ENCODE results near the gene MYRFL. TPM values are rescaled to one million over a fixed set of nuclear protein-coding genes. Genes with fewer than 3 reads are reported as not detected.

Gene MYRFL
- total RNA-seq, 1 donor from 2014 or later = 0.13 TPM

DNA sequence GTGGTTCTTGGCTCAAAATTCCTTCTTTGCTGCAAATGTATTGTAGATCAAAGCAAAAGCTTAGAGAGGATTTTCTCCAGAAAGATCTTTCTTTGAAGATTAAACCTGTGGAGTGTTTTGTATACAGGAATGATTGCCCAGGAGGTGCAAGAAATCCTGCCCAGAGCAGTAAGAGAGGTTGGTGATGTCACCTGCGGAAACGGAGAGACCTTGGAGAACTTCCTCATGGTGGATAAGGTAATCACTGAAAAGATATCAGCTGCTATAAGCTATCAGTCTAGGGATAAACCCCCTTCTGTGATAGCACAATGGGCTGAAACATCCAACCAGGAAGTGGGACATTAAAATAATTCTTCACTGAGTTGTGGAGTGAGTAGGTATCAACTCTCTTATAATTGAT is 85.7 kb downstream of the MYRFL start:
- H3K36me3 Mint-ChIP-seq (ENCODE audit: unreplicated experiment) = no peaks in the 10 kb centered on the region
- no peak overlapping the region for H3K27ac Mint-ChIP-seq (ENCODE audit: unreplicated experiment)
- TF ChIP-seq, protein P1, sequence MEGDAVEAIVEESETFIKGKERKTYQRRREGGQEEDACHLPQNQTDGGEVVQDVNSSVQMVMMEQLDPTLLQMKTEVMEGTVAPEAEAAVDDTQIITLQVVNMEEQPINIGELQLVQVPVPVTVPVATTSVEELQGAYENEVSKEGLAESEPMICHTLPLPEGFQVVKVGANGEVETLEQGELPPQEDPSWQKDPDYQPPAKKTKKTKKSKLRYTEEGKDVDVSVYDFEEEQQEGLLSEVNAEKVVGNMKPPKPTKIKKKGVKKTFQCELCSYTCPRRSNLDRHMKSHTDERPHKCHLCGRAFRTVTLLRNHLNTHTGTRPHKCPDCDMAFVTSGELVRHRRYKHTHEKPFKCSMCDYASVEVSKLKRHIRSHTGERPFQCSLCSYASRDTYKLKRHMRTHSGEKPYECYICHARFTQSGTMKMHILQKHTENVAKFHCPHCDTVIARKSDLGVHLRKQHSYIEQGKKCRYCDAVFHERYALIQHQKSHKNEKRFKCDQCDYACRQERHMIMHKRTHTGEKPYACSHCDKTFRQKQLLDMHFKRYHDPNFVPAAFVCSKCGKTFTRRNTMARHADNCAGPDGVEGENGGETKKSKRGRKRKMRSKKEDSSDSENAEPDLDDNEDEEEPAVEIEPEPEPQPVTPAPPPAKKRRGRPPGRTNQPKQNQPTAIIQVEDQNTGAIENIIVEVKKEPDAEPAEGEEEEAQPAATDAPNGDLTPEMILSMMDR (IDR thresholded peaks at IDR 0.05) = no peak

DNA sequence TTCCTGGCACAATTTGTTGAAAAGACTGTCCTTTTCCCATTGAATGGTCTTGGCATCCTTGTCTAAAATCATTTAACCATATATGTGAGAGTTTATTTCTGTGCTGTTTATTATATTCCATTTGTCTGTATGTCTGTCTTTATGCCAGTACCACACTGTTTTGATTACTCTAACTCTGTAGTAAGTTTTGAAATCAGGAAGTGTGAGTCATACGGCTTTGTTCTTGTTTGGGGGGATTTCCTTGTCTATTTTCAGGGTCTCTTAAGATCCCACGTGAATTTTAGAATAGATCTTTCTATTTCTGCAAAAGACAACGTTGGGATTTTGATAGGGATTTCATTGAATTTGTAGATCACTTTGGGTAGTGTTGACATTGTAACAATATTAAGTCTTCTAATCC is 88.5 kb downstream of the MYRFL start:
- Mint-ChIP-seq H3K9me3 (ENCODE audit: unreplicated experiment) (peaks cover 12% of the 10 kb centered on the region), H3K36me3 (ENCODE audit: unreplicated experiment) (no peaks in the 10 kb centered on the region), H3K27ac (ENCODE audit: unreplicated experiment) (no peak overlapping the region), H3K4me3 (ENCODE audit: unreplicated experiment) (no peak overlapping the region), H3K27me3 (ENCODE audit: unreplicated experiment) (no peaks in the 10 kb centered on the region), H3K4me1 (ENCODE audit: unreplicated experiment) (no peaks in the 10 kb centered on the region)
- TF ChIP-seq, protein P1 (IDR thresholded peaks at IDR 0.05) = no peak
- no peak for DNase-seq (ENCODE audit: extremely low spot score, unreplicated experiment)

More for the DNA sequence above, 85.7 kb downstream of the MYRFL start:
- Mint-ChIP-seq H3K4me1 (ENCODE audit: unreplicated experiment) (peaks cover 5% of the 10 kb centered on the region), H3K27me3 (ENCODE audit: unreplicated experiment) (no peaks in the 10 kb centered on the region), H3K4me3 (ENCODE audit: unreplicated experiment) (no peak overlapping the region), H3K9me3 (ENCODE audit: unreplicated experiment) (peaks cover 5% of the 10 kb centered on the region)
- no peak for DNase-seq (ENCODE audit: extremely low spot score, unreplicated experiment)

DNA sequence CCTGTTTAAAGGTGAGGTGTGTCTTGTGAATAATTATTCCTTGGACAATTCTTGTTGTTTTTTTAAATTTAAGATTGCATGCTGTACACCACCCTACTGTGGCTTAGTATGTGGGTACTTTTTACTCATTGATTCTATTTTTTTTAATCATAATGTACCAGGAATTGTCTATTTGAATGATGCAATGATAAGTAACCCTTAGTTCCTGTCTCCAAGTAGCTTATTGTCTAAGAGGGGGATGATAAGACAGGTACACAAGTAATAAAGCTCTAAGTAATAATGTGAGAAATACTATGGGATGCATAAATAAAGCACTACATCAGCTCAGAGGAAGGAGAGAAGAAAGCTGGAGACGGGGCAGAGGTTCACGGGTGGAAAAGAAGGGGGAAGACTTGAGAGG is 90.9 kb downstream of the MYRFL start:
- H3K4me1 Mint-ChIP-seq (ENCODE audit: unreplicated experiment) = no peaks in the 10 kb centered on the region
- H3K9me3 Mint-ChIP-seq (ENCODE audit: unreplicated experiment) = peaks cover 12% of the 10 kb centered on the region
- peaks cover 2% of the 10 kb centered on the region for H3K27me3 Mint-ChIP-seq (ENCODE audit: unreplicated experiment)
- no peak for DNase-seq (ENCODE audit: extremely low spot score, unreplicated experiment)
- TF ChIP-seq, protein P1 (IDR thresholded peaks at IDR 0.05) = no peak
- no peak overlapping the region for H3K27ac Mint-ChIP-seq (ENCODE audit: unreplicated experiment)
- no peaks in the 10 kb centered on the region for H3K36me3 Mint-ChIP-seq (ENCODE audit: unreplicated experiment)
- no peak overlapping the region for H3K4me3 Mint-ChIP-seq (ENCODE audit: unreplicated experiment)

DNA sequence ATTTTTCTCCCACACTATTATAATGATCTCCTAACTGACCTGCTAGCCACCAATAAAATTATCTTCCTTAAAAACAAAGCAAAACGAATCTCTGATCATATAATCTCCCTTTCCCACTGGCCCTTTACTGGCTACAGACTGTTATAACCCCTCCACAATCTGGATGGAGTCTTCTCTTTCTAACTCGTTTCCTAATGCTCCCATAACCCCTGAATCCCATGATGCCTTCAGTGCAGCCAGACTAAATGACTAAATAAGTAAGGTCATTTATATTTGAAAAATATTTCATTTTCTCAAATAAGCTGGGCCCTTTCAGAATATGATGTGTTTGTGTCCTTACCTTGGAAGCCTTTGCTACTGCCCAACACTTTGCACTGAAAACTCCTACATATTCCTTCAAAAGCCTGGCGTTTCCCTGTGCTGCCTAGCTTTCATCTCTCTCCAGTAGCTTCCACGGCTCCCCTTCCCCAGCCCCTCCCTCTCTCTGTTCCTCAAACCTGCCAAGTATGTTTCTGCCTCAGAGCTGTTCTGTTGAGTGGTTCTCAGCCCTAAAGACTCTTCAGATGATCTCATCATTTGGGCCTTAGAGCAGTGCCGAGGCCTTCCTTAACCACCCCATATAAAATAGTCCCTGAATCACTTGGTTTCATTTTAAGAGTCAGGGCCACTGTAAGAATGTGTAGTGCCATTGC is 91.7 kb downstream of the MYRFL start:
- Mint-ChIP-seq H3K36me3 (ENCODE audit: unreplicated experiment) (no peaks in the 10 kb centered on the region), H3K9me3 (ENCODE audit: unreplicated experiment) (peaks cover 12% of the 10 kb centered on the region), H3K27ac (ENCODE audit: unreplicated experiment) (no peak overlapping the region), H3K4me1 (ENCODE audit: unreplicated experiment) (no peaks in the 10 kb centered on the region), H3K27me3 (ENCODE audit: unreplicated experiment) (peaks cover 2% of the 10 kb centered on the region), H3K4me3 (ENCODE audit: unreplicated experiment) (no peak overlapping the region)
- TF ChIP-seq, protein P1 (IDR thresholded peaks at IDR 0.05) = no peak
- no peak for DNase-seq (ENCODE audit: extremely low spot score, unreplicated experiment)

DNA sequence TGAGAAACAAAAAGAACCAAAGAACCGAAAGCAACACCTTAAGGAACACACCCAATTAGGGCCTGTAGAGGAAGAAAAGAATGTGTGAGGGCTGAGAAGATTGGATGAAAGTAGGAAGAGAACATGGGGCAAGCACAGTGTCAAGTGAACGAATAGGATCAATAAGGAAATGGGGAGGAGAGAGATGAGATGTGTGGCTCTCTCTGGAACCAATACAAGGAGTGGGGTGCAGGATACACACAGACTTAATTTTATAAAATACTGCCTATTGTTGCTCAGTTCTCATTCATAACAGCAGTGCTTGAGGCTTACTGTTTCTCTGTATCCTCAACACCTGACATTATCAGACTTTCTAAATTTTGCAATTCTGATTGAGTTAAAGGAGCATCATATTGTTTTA is 93.3 kb downstream of the MYRFL start:
- Mint-ChIP-seq H3K27me3 (ENCODE audit: unreplicated experiment) (peaks cover 4% of the 10 kb centered on the region), H3K4me3 (ENCODE audit: unreplicated experiment) (no peak overlapping the region), H3K27ac (ENCODE audit: unreplicated experiment) (no peak overlapping the region), H3K9me3 (ENCODE audit: unreplicated experiment) (peaks cover 12% of the 10 kb centered on the region), H3K4me1 (ENCODE audit: unreplicated experiment) (no peaks in the 10 kb centered on the region), H3K36me3 (ENCODE audit: unreplicated experiment) (no peaks in the 10 kb centered on the region)
- TF ChIP-seq, protein P1 (IDR thresholded peaks at IDR 0.05) = no peak
- DNase-seq (ENCODE audit: extremely low spot score, unreplicated experiment) = no peak

Measured in osteocyte (in vitro differentiated cells).